Smooth muscle cell (in vitro differentiated cells): ENCODE results near the gene ACACB. TPM values are rescaled to one million over a fixed set of nuclear protein-coding genes. Genes with fewer than 3 reads are reported as not detected.

Experiments used
- DNase-seq: peaks from one replicate; lab custom pipeline; 2025; ENCODE audit not compliant: unreplicated experiment; lab: John Stamatoyannopoulos, UW
- H2AFZ ChIP-seq: fragments of 200-600 bp; sonication (generic); 2 replicates; pipeline ENCODE4 v1.6.0; 2016; ENCODE audit warnings: antibody characterized with exemption, low read depth, mild to moderate bottlenecking
- H3F3A ChIP-seq: fragments of 200-600 bp; sonication (generic); 2 replicates; pipeline ENCODE4 v1.6.0; 2017; ENCODE audit warnings: antibody characterized with exemption, low read depth
- H3K27ac ChIP-seq: fragments of 200-600 bp; sonication (generic); 2 replicates; pipeline ENCODE4 v1.5.1; 2016; ENCODE audit warnings: low read depth, mild to moderate bottlenecking
- H3K27me3 ChIP-seq: fragments of 200-600 bp; sonication (generic); 2 replicates; pipeline ENCODE4 v1.6.1; 2016; ENCODE audit warnings: low read depth, mild to moderate bottlenecking
- H3K36me3 ChIP-seq: fragments of 200-600 bp; sonication (generic); 2 replicates; pipeline ENCODE4 v1.5.1; 2016; ENCODE audit warnings: low read depth
- H3K4me1 ChIP-seq: fragments of 200-600 bp; sonication (generic); 2 replicates; pipeline ENCODE4 v1.5.1; 2016; ENCODE audit warnings: low read depth
- H3K4me2 ChIP-seq: fragments of 200-600 bp; sonication (generic); 2 replicates; pipeline ENCODE4 v1.6.0; 2016; ENCODE audit warnings: mild to moderate bottlenecking
- H3K4me3 ChIP-seq: fragments of 200-600 bp; sonication (generic); 2 replicates; pipeline ENCODE4 v1.5.1; 2016; ENCODE audit warnings: mild to moderate bottlenecking
- H3K79me2 ChIP-seq: fragments of 200-600 bp; sonication (generic); 2 replicates; pipeline ENCODE4 v1.6.0; 2016; ENCODE audit warnings: low read depth, mild to moderate bottlenecking
- H3K9ac ChIP-seq: fragments of 200-600 bp; sonication (generic); 2 replicates; pipeline ENCODE4 v1.6.0; 2016; ENCODE audit warnings: low read depth
- H3K9me3 ChIP-seq: fragments of 200-600 bp; sonication (generic); replicated peaks from 2 replicates; pipeline ENCODE4 v1.5.1; 2016; ENCODE audit warnings: low read depth
- H4K20me1 ChIP-seq: fragments of 200-600 bp; sonication (generic); 2 replicates; pipeline ENCODE4 v1.6.0; 2016; ENCODE audit warnings: low read depth
- CTCF ChIP-seq: fragments of 200-600 bp; sonication (generic); IDR thresholded peaks from 2 replicates; pipeline ENCODE4 v1.5.1; 2017; ENCODE audit warnings: borderline replicate concordance, mild to moderate bottlenecking, antibody characterized with exemption; ENCODE audit not compliant: insufficient read depth, poor library complexity, severe bottlenecking
- WGBS: methylation state at CpG from one replicate; pipeline ENCODE4 v1.1.7; 2016; ENCODE audit warnings: low lambda C conversion rate; 5-methylcytosine and 5-hydroxymethylcytosine counted together
- polyA plus RNA-seq: library from polyadenylated mRNA; unstranded; fragments of >200 nt; fragmentation: Nextera tagmentation; extraction: Ambion mirVana; gene quantifications from 2 replicates; pipeline ENCODE4 v1.2.1, GENCODE V29; 2016
- total RNA-seq: library from RNA; depleted of rRNA; stranded (reverse); fragments of >200 nt; gene quantifications from 2 replicates; pipeline ENCODE4 v1.2.3, GENCODE V29; 2014

The ACACB gene
- total and polyA plus RNA-seq, 2 experiments from 2014 or later, result 0.58 to 2.0 TPM

- H3K9me3 ChIP-seq, result peaks cover 3% of the 10 kb centered on the region
- no peaks in the 10 kb centered on the region for H3K4me1 ChIP-seq
- no peak overlapping the region for H3K27ac ChIP-seq
- no peaks in the 10 kb centered on the region for H3K79me2 ChIP-seq
- H3F3A ChIP-seq, result no peaks in the 10 kb centered on the region
- H4K20me1 ChIP-seq, result no peaks in the 10 kb centered on the region
- H2AFZ ChIP-seq, result no peak overlapping the region
- H3K27me3 ChIP-seq, result no peaks in the 10 kb centered on the region
- no peak for TF ChIP-seq CTCF
- no peak overlapping the region for H3K4me2 ChIP-seq
- DNase-seq, result no peak
- H3K9ac ChIP-seq, result no peak overlapping the region
- no peaks in the 10 kb centered on the region for H3K36me3 ChIP-seq
- no peak overlapping the region for H3K4me3 ChIP-seq
- 86% methylated on average over 16 of the region's 16 CpGs for WGBS
Measured at GRCh38 chr12:109258607-109259544, 142.5 kb downstream of the ACACB start.

- Histone ChIP-seq H3K4me1 (no peaks in the 10 kb centered on the region), H3K4me3 (no peak overlapping the region), H3K79me2 (no peaks in the 10 kb centered on the region), H4K20me1 (no peaks in the 10 kb centered on the region), H3K9me3 (no peaks in the 10 kb centered on the region), H3K36me3 (no peaks in the 10 kb centered on the region), H3K27ac (no peak overlapping the region), H3K9ac (no peak overlapping the region), H2AFZ (no peak overlapping the region), H3K4me2 (no peak overlapping the region), H3K27me3 (no peaks in the 10 kb centered on the region), H3F3A (no peaks in the 10 kb centered on the region)
- DNase-seq, result no peak
- TF ChIP-seq CTCF, result no peak
- 95% methylated on average over 1 of the region's 1 CpG for WGBS
Measured at GRCh38 chr12:109259545-109259895, 143.1 kb downstream of the ACACB start.

- no peaks in the 10 kb centered on the region for H4K20me1 ChIP-seq
- no peaks in the 10 kb centered on the region for H3F3A ChIP-seq
- H3K27ac ChIP-seq, result no peak overlapping the region
- no peaks in the 10 kb centered on the region for H3K9me3 ChIP-seq
- no peaks in the 10 kb centered on the region for H3K79me2 ChIP-seq
- no peak overlapping the region for H3K4me2 ChIP-seq
- DNase-seq, result no peak
- no peaks in the 10 kb centered on the region for H3K27me3 ChIP-seq
- H3K4me3 ChIP-seq, result no peak overlapping the region
- no peak overlapping the region for H3K9ac ChIP-seq
- 88% methylated on average over 1 of the region's 1 CpG for WGBS
- H2AFZ ChIP-seq, result no peak overlapping the region
- no peaks in the 10 kb centered on the region for H3K4me1 ChIP-seq
- H3K36me3 ChIP-seq, result no peaks in the 10 kb centered on the region
- no peak for TF ChIP-seq CTCF
Measured at GRCh38 chr12:109261087-109261486, 144.7 kb downstream of the ACACB start.

- 91% methylated on average over 2 of the region's 2 CpGs for WGBS
- no peaks in the 10 kb centered on the region for H3F3A ChIP-seq
- no peak overlapping the region for H3K9ac ChIP-seq
- no peak for TF ChIP-seq CTCF
- H3K27me3 ChIP-seq, result no peaks in the 10 kb centered on the region
- no peaks in the 10 kb centered on the region for H3K79me2 ChIP-seq
- no peak for DNase-seq
- H3K4me1 ChIP-seq, result no peaks in the 10 kb centered on the region
- no peaks in the 10 kb centered on the region for H3K9me3 ChIP-seq
- no peak overlapping the region for H2AFZ ChIP-seq
- H3K27ac ChIP-seq, result no peak overlapping the region
- H3K4me2 ChIP-seq, result no peak overlapping the region
- no peak overlapping the region for H3K4me3 ChIP-seq
- no peaks in the 10 kb centered on the region for H3K36me3 ChIP-seq
- H4K20me1 ChIP-seq, result no peaks in the 10 kb centered on the region
Measured at GRCh38 chr12:109261939-109262338, 145.6 kb downstream of the ACACB start.
